Testis (tissue), 3 donors: Measurements from ENCODE around the gene PPP1R3F. TPM values are rescaled to one million over a fixed set of nuclear protein-coding genes. Genes with fewer than 3 reads are reported as not detected.

Experiments used
- DNase-seq: peaks from one replicate; pipeline ENCODE4 v3.0.0-alpha.2; 2019
- H3K27ac ChIP-seq, 2 donors: fragments of 200-600 bp; sonication (generic); one replicate each; pipeline ENCODE4 v1.5.1; 2019
- H3K27me3 ChIP-seq: fragments of 200-600 bp; sonication (generic); one replicate; pipeline ENCODE4 v1.5.1; 2019
- H3K36me3 ChIP-seq: fragments of 200-600 bp; sonication (generic); one replicate; pipeline ENCODE4 v1.5.1; 2017; ENCODE audit warnings: low read depth; ENCODE audit errors: missing control alignments
- H3K4me1 ChIP-seq: fragments of 200-600 bp; sonication (generic); one replicate; pipeline ENCODE4 v1.5.1; 2019
- H3K4me3 ChIP-seq, 2 donors: fragments of 200-600 bp; sonication (generic); one replicate each; pipeline ENCODE4 v1.5.1; 2017 to 2019
- H3K9me3 ChIP-seq: fragments of 200-600 bp; sonication (generic); one replicate; pipeline ENCODE4 v1.5.1; 2017
- POLR2A ChIP-seq: fragments of 450-650 bp; IDR thresholded peaks from one replicate; pipeline ENCODE4 v1.6.1; 2017; ENCODE audit warnings: antibody characterized with exemption, mild to moderate bottlenecking, moderate library complexity
- WGBS, 2 donors: methylation state at CpG; one replicate each; pipeline ENCODE4 v1.1.5; 2018; 5-methylcytosine and 5-hydroxymethylcytosine counted together
- intact Hi-C: fragments of 100-400 bp; cut with DNase I; formaldehyde crosslinking; loops from one replicate; pipeline ENCODE4 v1.15.1; 2023; ENCODE audit warnings: low total_unique reads
- polyA plus RNA-seq: library from polyadenylated mRNA; stranded (reverse); fragments of 350-450 nt; fragmentation: Illumina TruSeq; extraction: RNeasy Lipid Tissue Mini Kit (QIAGEN cat#74804); gene quantifications from one replicate; pipeline ENCODE4 v1.2.3, GENCODE V29; 2014; ENCODE audit warnings: low read depth, low replicate concordance; ENCODE audit not compliant: insufficient read depth
- total RNA-seq, 2 donors: library from RNA; depleted of rRNA; stranded (reverse); fragments of >200 nt; gene quantifications; one replicate each; pipeline ENCODE4 v1.2.3, GENCODE V29; 2016
- TF ChIP-seq, protein P1 (sequence below), 3 experiments: fragments of 450-650 bp in 2 of 3; fragments of 200-600 bp in 1 of 3; sonication (generic) in 1 of 3; IDR thresholded peaks; one replicate each; pipeline ENCODE4 v1.5.1; 2016 to 2019; ENCODE audit warnings: antibody characterized with exemption in 3 of 3, mild to moderate bottlenecking in 2 of 3, moderate library complexity in 1 of 3

Gene PPP1R3F
- total and polyA plus RNA-seq, 3 donors from 2014 or later = 7.6 to 18.0 (median 17.6) TPM

- DNase-seq = no peak
- TF ChIP-seq, protein P1, sequence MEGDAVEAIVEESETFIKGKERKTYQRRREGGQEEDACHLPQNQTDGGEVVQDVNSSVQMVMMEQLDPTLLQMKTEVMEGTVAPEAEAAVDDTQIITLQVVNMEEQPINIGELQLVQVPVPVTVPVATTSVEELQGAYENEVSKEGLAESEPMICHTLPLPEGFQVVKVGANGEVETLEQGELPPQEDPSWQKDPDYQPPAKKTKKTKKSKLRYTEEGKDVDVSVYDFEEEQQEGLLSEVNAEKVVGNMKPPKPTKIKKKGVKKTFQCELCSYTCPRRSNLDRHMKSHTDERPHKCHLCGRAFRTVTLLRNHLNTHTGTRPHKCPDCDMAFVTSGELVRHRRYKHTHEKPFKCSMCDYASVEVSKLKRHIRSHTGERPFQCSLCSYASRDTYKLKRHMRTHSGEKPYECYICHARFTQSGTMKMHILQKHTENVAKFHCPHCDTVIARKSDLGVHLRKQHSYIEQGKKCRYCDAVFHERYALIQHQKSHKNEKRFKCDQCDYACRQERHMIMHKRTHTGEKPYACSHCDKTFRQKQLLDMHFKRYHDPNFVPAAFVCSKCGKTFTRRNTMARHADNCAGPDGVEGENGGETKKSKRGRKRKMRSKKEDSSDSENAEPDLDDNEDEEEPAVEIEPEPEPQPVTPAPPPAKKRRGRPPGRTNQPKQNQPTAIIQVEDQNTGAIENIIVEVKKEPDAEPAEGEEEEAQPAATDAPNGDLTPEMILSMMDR (IDR thresholded peaks at IDR 0.05) = no peak
- no peak for TF ChIP-seq POLR2A
- Histone ChIP-seq H3K4me1 (no peaks in the 10 kb centered on the region), H3K9me3 (no peaks in the 10 kb centered on the region), H3K27ac (no peak overlapping the region), H3K4me3 (no peak overlapping the region), H3K27me3 (no peaks in the 10 kb centered on the region), H3K36me3 (no peaks in the 10 kb centered on the region)
- WGBS, 2 donors = 84% methylated on average over 9 of the region's 9 CpGs; no CpG with 5 or more reads in 1 of the 2 donors
- intact Hi-C loops = no loop called here
Measured at GRCh38 chrX:49250578-49250977, 19.0 kb upstream of the PPP1R3F start.

GRCh38 chrX:49251325-49251724 lies 18.3 kb upstream of the PPP1R3F start:
- no peak for DNase-seq
- Histone ChIP-seq H3K36me3 (no peaks in the 10 kb centered on the region), H3K4me1 (no peaks in the 10 kb centered on the region), H3K9me3 (no peaks in the 10 kb centered on the region), H3K27me3 (no peaks in the 10 kb centered on the region), H3K27ac (no peak overlapping the region), H3K4me3 (no peak overlapping the region)
- intact Hi-C loops = no loop called here
- TF ChIP-seq, protein P1 (IDR thresholded peaks at IDR 0.05) = no peak
- no peak for TF ChIP-seq POLR2A
- 93 to 98% methylated on average over 7 to 13 of the region's 13 CpGs for WGBS, 2 donors

DNA sequence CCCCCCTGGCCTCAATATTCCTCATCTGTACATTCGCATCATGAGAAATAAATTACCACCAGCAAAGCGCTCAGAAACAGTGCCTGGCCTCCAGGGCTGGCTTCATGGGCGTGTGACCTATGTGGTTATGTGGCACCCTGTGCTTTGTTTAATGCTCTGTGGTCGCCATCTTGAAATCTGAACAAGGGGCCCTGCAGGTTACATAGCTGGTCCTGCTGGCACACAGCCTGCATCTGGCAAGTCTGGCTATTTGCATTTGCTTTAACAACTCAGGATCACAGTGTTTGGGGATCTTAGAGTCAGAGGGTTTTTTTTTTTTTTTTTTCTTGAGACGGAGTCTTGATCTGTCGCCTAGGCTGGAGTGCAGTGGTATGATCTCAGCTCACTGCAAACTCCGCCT lies 15.0 kb upstream of the PPP1R3F start:
- TF ChIP-seq, protein P1 (IDR thresholded peaks at IDR 0.05) = no peak
- no peak for TF ChIP-seq POLR2A
- Histone ChIP-seq H3K27me3 (no peaks in the 10 kb centered on the region), H3K9me3 (no peaks in the 10 kb centered on the region), H3K27ac (no peak overlapping the region), H3K4me1 (no peaks in the 10 kb centered on the region), H3K4me3 (no peak overlapping the region), H3K36me3 (no peaks in the 10 kb centered on the region)
- no peak for DNase-seq
- intact Hi-C loops = no loop called here
- 81 to 94% methylated on average over 3 to 4 of the region's 7 CpGs for WGBS, 2 donors

DNA sequence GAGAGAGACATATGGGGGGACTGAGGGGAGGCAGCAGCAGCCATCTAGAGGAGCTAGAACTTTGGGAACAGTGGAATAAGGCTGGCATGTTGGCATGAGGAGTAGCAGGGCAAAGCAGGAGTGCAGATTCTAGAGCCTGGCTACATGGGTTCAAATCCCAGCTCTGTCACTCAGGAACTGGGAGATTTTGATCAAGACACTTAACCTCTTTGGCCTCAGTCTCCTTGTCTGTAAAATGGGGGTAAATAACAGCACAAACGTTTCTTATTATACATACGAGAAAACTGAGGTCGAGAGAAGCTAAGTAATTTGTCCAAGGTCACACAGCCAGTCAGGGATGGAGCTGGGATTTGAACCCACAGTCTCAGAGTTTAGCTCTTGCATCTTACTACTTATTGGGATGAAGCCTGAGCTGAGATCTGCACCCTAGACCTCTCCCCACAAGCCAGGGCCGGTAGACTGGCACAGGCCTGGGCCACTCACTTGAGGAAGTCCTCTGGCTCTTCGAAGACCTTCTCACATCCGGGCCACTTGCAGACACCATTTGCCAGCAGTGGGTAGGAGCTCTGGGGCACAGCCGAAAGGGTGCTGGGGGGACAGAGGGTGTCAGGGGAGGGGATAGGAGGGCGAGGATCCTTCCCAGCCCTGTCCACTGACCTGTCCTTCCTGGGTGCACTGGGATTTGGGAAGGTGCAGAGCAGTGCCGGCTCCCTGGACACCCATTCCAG lies 13.2 kb upstream of the PPP1R3F start:
- 86 to 89% methylated on average over 5 to 6 of the region's 9 CpGs for WGBS, 2 donors

More for the DNA sequence above, 13.2 kb upstream of the PPP1R3F start:
- no peaks in the 10 kb centered on the region for H3K36me3 ChIP-seq
- no peaks in the 10 kb centered on the region for H3K4me1 ChIP-seq
- no peaks in the 10 kb centered on the region for H3K9me3 ChIP-seq
- intact Hi-C loops = no loop called here
- TF ChIP-seq POLR2A = no peak
- TF ChIP-seq, protein P1 (IDR thresholded peaks at IDR 0.05) = no peak
- no peaks in the 10 kb centered on the region for H3K27me3 ChIP-seq
- DNase-seq = no peak
- no peak overlapping the region for H3K27ac ChIP-seq
- no peak overlapping the region for H3K4me3 ChIP-seq
